ENCODE data around the gene FBN1.

DNA sequence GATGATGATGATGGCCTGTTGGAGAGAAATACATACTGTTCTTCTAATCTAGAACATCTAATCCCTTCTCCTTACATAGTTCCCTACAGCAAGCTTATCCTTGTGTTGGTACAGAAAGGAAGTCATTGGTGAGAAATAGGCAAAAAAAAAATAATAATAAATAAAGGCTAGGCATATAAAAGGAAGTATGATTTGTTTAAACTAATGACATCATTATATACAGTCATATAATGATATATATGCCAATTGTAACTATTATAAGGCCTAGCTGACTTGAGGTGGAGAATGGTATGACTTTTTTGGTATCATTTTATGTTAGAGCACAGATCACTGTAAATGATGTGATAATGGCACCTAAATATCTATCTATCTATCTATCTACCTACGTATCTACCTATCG lies 171.8 kb downstream of the FBN1 start:
- TF ChIP-seq FOXM1 (IDR thresholded peaks at IDR 0.05; ENCODE audit: low read depth, low read length) (no peak), POLR2A (IDR thresholded peaks at IDR 0.05; ENCODE audit: low read depth, low read length) (no peak), RELA (IDR thresholded peaks at IDR 0.05; ENCODE audit: borderline replicate concordance, partially characterized antibody) (no peak), EZH2 (IDR thresholded peaks at IDR 0.05; ENCODE audit: borderline replicate concordance, control insufficient read depth, low read depth, low read length) (no peak)
- TF ChIP-seq, protein P1, sequence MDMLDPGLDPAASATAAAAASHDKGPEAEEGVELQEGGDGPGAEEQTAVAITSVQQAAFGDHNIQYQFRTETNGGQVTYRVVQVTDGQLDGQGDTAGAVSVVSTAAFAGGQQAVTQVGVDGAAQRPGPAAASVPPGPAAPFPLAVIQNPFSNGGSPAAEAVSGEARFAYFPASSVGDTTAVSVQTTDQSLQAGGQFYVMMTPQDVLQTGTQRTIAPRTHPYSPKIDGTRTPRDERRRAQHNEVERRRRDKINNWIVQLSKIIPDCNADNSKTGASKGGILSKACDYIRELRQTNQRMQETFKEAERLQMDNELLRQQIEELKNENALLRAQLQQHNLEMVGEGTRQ (IDR thresholded peaks at IDR 0.05; ENCODE audit: borderline replicate concordance, low read depth, low read length) = no peak
